ENCODE results near the gene LYPD6. TPM values are rescaled to one million over a fixed set of nuclear protein-coding genes. Genes with fewer than 3 reads are reported as not detected.

LYPD6 gene
- total and polyA plus RNA-seq, 2 donors (not counting 3 experiments of a cell fraction or from before 2014, with no cell fraction given) = 3.0 to 4.0 TPM

DNA sequence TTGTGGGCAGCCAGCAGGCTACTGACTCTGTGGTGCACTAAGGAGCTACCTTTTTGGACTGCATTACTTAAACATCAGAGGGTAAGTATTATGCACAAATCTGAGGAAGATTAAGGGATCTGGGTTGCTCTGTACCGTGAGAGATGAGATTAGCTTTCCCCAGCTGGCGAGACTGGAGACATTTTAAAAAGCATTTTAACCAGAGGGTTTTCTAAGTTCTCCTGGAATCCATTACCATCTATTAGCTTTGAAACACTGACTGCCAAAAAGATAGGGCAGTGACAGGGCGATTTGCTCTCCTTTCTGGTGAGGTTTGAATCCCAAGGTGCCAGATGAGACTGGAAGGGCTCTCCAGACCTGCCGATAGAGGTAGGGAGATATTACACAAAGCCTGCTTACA, 63.2 kb downstream of the LYPD6 start:
- H3K36me3 ChIP-seq (ENCODE audit: control insufficient read depth in 2 of 2, extremely low read depth in 1 of 2, insufficient read depth in 2 of 2, low read length in 2 of 2) = no peaks in the 10 kb centered on the region
- intact Hi-C loops (cut with micrococcal nuclease) = no loop called here
- TF ChIP-seq POLR2AphosphoS5 (IDR thresholded peaks at IDR 0.05; ENCODE audit: insufficient read depth, low read depth, low read length) (no peak), FOS (IDR thresholded peaks at IDR 0.05; ENCODE audit: borderline replicate concordance, insufficient read depth, low read length) (no peak), POLR2A (IDR thresholded peaks at IDR 0.05; ENCODE audit: low read depth, low read length) (no peak), EZH2 (IDR thresholded peaks at IDR 0.05; ENCODE audit: borderline replicate concordance, low read depth, low read length, severe bottlenecking) (no peak), JUN (IDR thresholded peaks at IDR 0.05; ENCODE audit: borderline replicate concordance, insufficient read depth, insufficient read length, low read depth) (no peak), GATA2 (IDR thresholded peaks at IDR 0.05; ENCODE audit: insufficient read depth, insufficient read length, low read depth, low read length) (no peak), MYC (IDR thresholded peaks at IDR 0.05; ENCODE audit: low read depth, low read length) (no peak)
- TF ChIP-seq, protein P1, sequence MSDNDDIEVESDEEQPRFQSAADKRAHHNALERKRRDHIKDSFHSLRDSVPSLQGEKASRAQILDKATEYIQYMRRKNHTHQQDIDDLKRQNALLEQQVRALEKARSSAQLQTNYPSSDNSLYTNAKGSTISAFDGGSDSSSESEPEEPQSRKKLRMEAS (IDR thresholded peaks at IDR 0.05; ENCODE audit: insufficient read depth, insufficient read length) = no peak
- TF ChIP-seq, protein P2, sequence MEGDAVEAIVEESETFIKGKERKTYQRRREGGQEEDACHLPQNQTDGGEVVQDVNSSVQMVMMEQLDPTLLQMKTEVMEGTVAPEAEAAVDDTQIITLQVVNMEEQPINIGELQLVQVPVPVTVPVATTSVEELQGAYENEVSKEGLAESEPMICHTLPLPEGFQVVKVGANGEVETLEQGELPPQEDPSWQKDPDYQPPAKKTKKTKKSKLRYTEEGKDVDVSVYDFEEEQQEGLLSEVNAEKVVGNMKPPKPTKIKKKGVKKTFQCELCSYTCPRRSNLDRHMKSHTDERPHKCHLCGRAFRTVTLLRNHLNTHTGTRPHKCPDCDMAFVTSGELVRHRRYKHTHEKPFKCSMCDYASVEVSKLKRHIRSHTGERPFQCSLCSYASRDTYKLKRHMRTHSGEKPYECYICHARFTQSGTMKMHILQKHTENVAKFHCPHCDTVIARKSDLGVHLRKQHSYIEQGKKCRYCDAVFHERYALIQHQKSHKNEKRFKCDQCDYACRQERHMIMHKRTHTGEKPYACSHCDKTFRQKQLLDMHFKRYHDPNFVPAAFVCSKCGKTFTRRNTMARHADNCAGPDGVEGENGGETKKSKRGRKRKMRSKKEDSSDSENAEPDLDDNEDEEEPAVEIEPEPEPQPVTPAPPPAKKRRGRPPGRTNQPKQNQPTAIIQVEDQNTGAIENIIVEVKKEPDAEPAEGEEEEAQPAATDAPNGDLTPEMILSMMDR (IDR thresholded peaks at IDR 0.05; ENCODE audit: extremely low read depth in 1 of 2, insufficient read depth in 1 of 2, low read depth in 1 of 2, low read length in 2 of 2) = no peak
- H3K27me3 ChIP-seq (ENCODE audit: control insufficient read depth in 2 of 2, insufficient read depth in 2 of 2, low read length in 2 of 2) = no peaks in the 10 kb centered on the region
- no peak for FAIRE-seq
- ChIA-PET CTCF (interaction anchor here (0.7 kb wide), 1 partner anchor 16 kb away, joined by 3 read pairs; no protein-coding TSS in a partner anchor), POLR2A (no interaction called here)
- H3K79me2 ChIP-seq (ENCODE audit: control insufficient read depth, insufficient read depth, low read length) = no peaks in the 10 kb centered on the region
- dilution Hi-C loops (cut with MboI; ENCODE audit: extremely low pct_ligation_motif_present, low sequenced_read_pairs) = no loop called here
- no peaks in the 10 kb centered on the region for H3K9me1 ChIP-seq (replicated peaks; ENCODE audit: control insufficient read depth, extremely low read depth, insufficient read depth, low read length)
- no peak overlapping the region for H3K4me2 ChIP-seq (ENCODE audit: insufficient read depth, low read length)
- H3K4me3 ChIP-seq (replicated peaks in 1 of 3; ENCODE audit: insufficient read depth in 1 of 3, low read depth in 1 of 3, low read length in 3 of 3) = no peak overlapping the region
- H4K20me1 ChIP-seq (replicated peaks; ENCODE audit: control insufficient read depth, extremely low read depth, insufficient read depth, low read length) = no peaks in the 10 kb centered on the region
- no peaks in the 10 kb centered on the region for H3K9me3 ChIP-seq (replicated peaks; ENCODE audit: control insufficient read depth, insufficient read depth, low read length)
- H3K27ac ChIP-seq (ENCODE audit: insufficient read depth, low read depth, low read length) = no peak overlapping the region
- DNase-seq (ENCODE audit: low read depth, low spot score) = no peak
- no peak overlapping the region for H2AFZ ChIP-seq (ENCODE audit: low read depth, low read length)
- H3K4me1 ChIP-seq (ENCODE audit: control insufficient read depth, extremely low read depth, insufficient read depth, low read length) = peaks cover 4% of the 10 kb centered on the region
- no peak overlapping the region for H3K9ac ChIP-seq (replicated peaks; ENCODE audit: extremely low read depth, insufficient read depth, low read length)
- BruUV-seq (replicated peaks) = no TSS peak

Data from endothelial cell of umbilical vein (primary cell).